Transverse colon (tissue), 4 donors: ENCODE results near the gene FERMT3.

ENCODE experiments used
- CTCF ChIP-seq, 5 experiments: fragments of 200-600 bp in 3 of 5; fragments of 450-650 bp in 2 of 5; sonication (generic) in 3 of 5; IDR thresholded peaks; 1 replicate in 2 of 5; 2 replicates in 3 of 5; pipeline ENCODE4 v1.5.1; 2016 to 2017; ENCODE audit warnings: antibody characterized with exemption in 5 of 5, inconsistent platforms in 3 of 5, mild to moderate bottlenecking in 2 of 5, moderate library complexity in 1 of 5
- EP300 ChIP-seq: sonication (generic); formaldehyde crosslinking; IDR thresholded peaks from one replicate; pipeline ENCODE4 v1.6.1; 2017; ENCODE audit warnings: antibody characterized with exemption, low read depth
- POLR2A ChIP-seq: fragments of 450-650 bp; IDR thresholded peaks from one replicate; pipeline ENCODE4 v1.6.1; 2016; ENCODE audit warnings: antibody characterized with exemption, mild to moderate bottlenecking, moderate library complexity
- POLR2AphosphoS5 ChIP-seq, 3 donors: sonication (generic); formaldehyde crosslinking; IDR thresholded peaks; one replicate each; pipeline ENCODE4 v1.6.1; 2016; ENCODE audit warnings: antibody characterized with exemption in 3 of 3

- TF ChIP-seq CTCF (IDR thresholded peaks at IDR 0.05) (peak in 2 of 5 experiments; percentile 3 to 24), POLR2A (peak; percentile 89), EP300 (no peak), POLR2AphosphoS5 (IDR thresholded peaks at IDR 0.05) (peak; percentile 93 to 96 (median 94))
These were observed 35.2 kb downstream of the FERMT3 start for GRCh38 chr11:64241491-64242374.
